ENCODE results near the gene CNOT11.

DNA sequence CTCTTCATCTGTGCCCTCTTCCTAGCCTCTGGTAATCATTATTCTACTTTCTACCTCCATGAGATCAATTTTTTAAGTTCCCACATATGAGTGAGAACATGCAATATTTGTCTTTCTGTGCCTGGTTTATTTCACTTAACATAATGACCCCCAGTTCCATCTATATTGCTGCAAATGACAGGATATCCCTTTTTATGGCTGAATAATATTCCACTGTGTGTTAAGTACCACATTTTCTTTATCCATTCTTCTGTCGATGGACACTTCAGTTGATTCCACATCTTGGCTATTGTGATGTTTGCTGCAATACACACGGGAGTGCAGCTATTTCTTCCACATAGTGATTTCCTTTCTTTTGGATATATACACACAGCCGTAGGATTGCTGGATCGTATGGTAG is 43.9 kb upstream of the CNOT11 start:
- TF ChIP-seq CTCF (IDR thresholded peaks at IDR 0.05) (no peak), POLR2A (IDR thresholded peaks at IDR 0.05) (no peak)
